HG03108 (cell line): Measurements from ENCODE around the gene TMC3.

Experiments used
- ATAC-seq: cut with Tn5 transposase; IDR thresholded peaks from one replicate; pipeline ENCODE4 v1.9.1; 2021; ENCODE audit warnings: moderate library complexity; ENCODE audit not compliant: unreplicated experiment

TMC3 gene

GRCh38 chr15:81282606-81282895 lies 91.5 kb downstream of the TMC3 start:
- no peak for ATAC-seq

GRCh38 chr15:81281766-81282605 lies 92.0 kb downstream of the TMC3 start:
- no peak for ATAC-seq

- no peak for ATAC-seq
Measured at GRCh38 chr15:81281456-81281735, 92.6 kb downstream of the TMC3 start.
